ENCODE results near the gene ATP10A. TPM values are rescaled to one million over a fixed set of nuclear protein-coding genes. Genes with fewer than 3 reads are reported as not detected.

The ATP10A gene
- total RNA-seq, 1 experiment from 2014 or later = 2.1 TPM

- no peaks in the 10 kb centered on the region for H3K4me1 Mint-ChIP-seq
- H3K36me3 Mint-ChIP-seq = no peaks in the 10 kb centered on the region
- H3K9me3 Mint-ChIP-seq = peaks cover 6% of the 10 kb centered on the region
- CTCF ChIA-PET = no interaction called here
- ATAC-seq (no peak), DNase-seq (ENCODE audit: low spot score) (no peak)
- TF ChIP-seq FOXJ3 (CRISPR knock-in tag; IDR thresholded peaks at IDR 0.05; ENCODE audit: borderline replicate concordance) = no peak
- no peak for TF ChIP-seq NR2C2 (CRISPR knock-in tag; IDR thresholded peaks at IDR 0.05)
- no peak for TF ChIP-seq ZNF281 (CRISPR knock-in tag; IDR thresholded peaks at IDR 0.05)
- no peak for TF ChIP-seq IRF1 (CRISPR knock-in tag; IDR thresholded peaks at IDR 0.05)
- no peak for TF ChIP-seq CBFB (CRISPR knock-in tag; IDR thresholded peaks at IDR 0.05; ENCODE audit: low read depth)
- no peak for TF ChIP-seq ZNF219 (CRISPR knock-in tag; IDR thresholded peaks at IDR 0.05; ENCODE audit: borderline replicate concordance)
- TF ChIP-seq, protein P1, sequence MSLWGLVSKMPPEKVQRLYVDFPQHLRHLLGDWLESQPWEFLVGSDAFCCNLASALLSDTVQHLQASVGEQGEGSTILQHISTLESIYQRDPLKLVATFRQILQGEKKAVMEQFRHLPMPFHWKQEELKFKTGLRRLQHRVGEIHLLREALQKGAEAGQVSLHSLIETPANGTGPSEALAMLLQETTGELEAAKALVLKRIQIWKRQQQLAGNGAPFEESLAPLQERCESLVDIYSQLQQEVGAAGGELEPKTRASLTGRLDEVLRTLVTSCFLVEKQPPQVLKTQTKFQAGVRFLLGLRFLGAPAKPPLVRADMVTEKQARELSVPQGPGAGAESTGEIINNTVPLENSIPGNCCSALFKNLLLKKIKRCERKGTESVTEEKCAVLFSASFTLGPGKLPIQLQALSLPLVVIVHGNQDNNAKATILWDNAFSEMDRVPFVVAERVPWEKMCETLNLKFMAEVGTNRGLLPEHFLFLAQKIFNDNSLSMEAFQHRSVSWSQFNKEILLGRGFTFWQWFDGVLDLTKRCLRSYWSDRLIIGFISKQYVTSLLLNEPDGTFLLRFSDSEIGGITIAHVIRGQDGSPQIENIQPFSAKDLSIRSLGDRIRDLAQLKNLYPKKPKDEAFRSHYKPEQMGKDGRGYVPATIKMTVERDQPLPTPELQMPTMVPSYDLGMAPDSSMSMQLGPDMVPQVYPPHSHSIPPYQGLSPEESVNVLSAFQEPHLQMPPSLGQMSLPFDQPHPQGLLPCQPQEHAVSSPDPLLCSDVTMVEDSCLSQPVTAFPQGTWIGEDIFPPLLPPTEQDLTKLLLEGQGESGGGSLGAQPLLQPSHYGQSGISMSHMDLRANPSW (CRISPR knock-in tag; conservative IDR thresholded peaks at IDR 0.05; ENCODE audit: low read depth) = no peak
- H3K4me3 Mint-ChIP-seq = no peak overlapping the region
- POLR2A ChIA-PET = no interaction called here
- no peaks in the 10 kb centered on the region for H3K27me3 Mint-ChIP-seq (ENCODE audit: low read depth)
- no peak overlapping the region for H3K27ac Mint-ChIP-seq
Measured at GRCh38 chr15:25876231-25877140, 13.4 kb upstream of the ATP10A start.

- POLR2A ChIA-PET = no interaction called here
- CTCF ChIA-PET = no interaction called here
- no peak for DNase-seq (ENCODE audit: low spot score)
- H3K36me3 Mint-ChIP-seq = no peaks in the 10 kb centered on the region
- TF ChIP-seq CBFB (CRISPR knock-in tag; IDR thresholded peaks at IDR 0.05; ENCODE audit: low read depth) (no peak), RORB (CRISPR knock-in tag; IDR thresholded peaks at IDR 0.05) (no peak), ESRRA (CRISPR knock-in tag; IDR thresholded peaks at IDR 0.05; ENCODE audit: borderline replicate concordance) (no peak), CDX4 (CRISPR knock-in tag; IDR thresholded peaks at IDR 0.05; ENCODE audit: borderline replicate concordance) (no peak), AR (CRISPR knock-in tag; IDR thresholded peaks at IDR 0.05) (no peak)
- no peaks in the 10 kb centered on the region for H3K27me3 Mint-ChIP-seq (ENCODE audit: low read depth)
- H3K27ac Mint-ChIP-seq = no peak overlapping the region
- peaks cover 6% of the 10 kb centered on the region for H3K9me3 Mint-ChIP-seq
- ATAC-seq = no peak
- no peak overlapping the region for H3K4me3 Mint-ChIP-seq
- no peaks in the 10 kb centered on the region for H3K4me1 Mint-ChIP-seq
Measured at GRCh38 chr15:25875566-25875965, 12.4 kb upstream of the ATP10A start.

Measured in WTC11 (cell line).